IPS DF 19.7 (cell line): ENCODE data around the gene TASOR.
"Not testable (repeated sequence)": the region's sequence is repeated elsewhere in the genome, so short reads cannot be mapped to it uniquely, and the experiment has no call there.

ENCODE experiments used
- DNase-seq: peaks from one replicate; pipeline ENCODE4 v3.0.0-alpha.2; 2013; ENCODE audit warnings: low read depth, low spot score

Gene TASOR

GRCh38 chr3:56683122-56683817, at the start of gene TASOR:
TASOR (minus strand) TSS chr3:56683265; CDS start chr3:56683006, 259 bp downstream.
- DNase-seq = no peak

- no peak for DNase-seq
These were observed 49.0 kb upstream of the TASOR start for GRCh38 chr3:56732109-56732508.

GRCh38 chr3:56725175-56725574, 42.1 kb upstream of the TASOR start:
- DNase-seq = no peak

- no peak for DNase-seq
These were observed 41.6 kb upstream of the TASOR start for GRCh38 chr3:56724676-56725075.

- no peak for DNase-seq
These were observed 37.8 kb upstream of the TASOR start for GRCh38 chr3:56720849-56721248.

GRCh38 chr3:56718809-56719208, 35.7 kb upstream of the TASOR start:
- not testable (repeated sequence) for DNase-seq

GRCh38 chr3:56711344-56711743, 28.3 kb upstream of the TASOR start:
- no peak for DNase-seq

- not testable (repeated sequence) for DNase-seq
These were observed 24.3 kb upstream of the TASOR start for GRCh38 chr3:56707412-56707811.

- DNase-seq = no peak
These were observed 23.6 kb upstream of the TASOR start for GRCh38 chr3:56706629-56707028.

GRCh38 chr3:56704706-56705105, 21.6 kb upstream of the TASOR start:
- no peak for DNase-seq

- no peak for DNase-seq
These were observed 19.6 kb upstream of the TASOR start for GRCh38 chr3:56702490-56703315.

GRCh38 chr3:56700151-56700550, 17.1 kb upstream of the TASOR start:
- no peak for DNase-seq

- DNase-seq = no peak
These were observed 12.0 kb upstream of the TASOR start for GRCh38 chr3:56694867-56695683.

- DNase-seq = no peak
These were observed 10.7 kb upstream of the TASOR start for GRCh38 chr3:56693750-56694149.

- not testable (repeated sequence) for DNase-seq
These were observed 9.7 kb upstream of the TASOR start for GRCh38 chr3:56692520-56693433.

- DNase-seq = not testable (repeated sequence)
These were observed 8.9 kb upstream of the TASOR start for GRCh38 chr3:56692001-56692365.

- DNase-seq = no peak
These were observed 8.3 kb upstream of the TASOR start for GRCh38 chr3:56691165-56692000.

- DNase-seq = no peak
These were observed 6.2 kb upstream of the TASOR start for GRCh38 chr3:56689303-56689702.

- no peak for DNase-seq
These were observed 5.1 kb upstream of the TASOR start for GRCh38 chr3:56688191-56688590.

GRCh38 chr3:56684029-56684428, 964 bp upstream of the TASOR start:
- no peak for DNase-seq
